GM18502 (cell line): ENCODE measurements around the gene FGF12.
A peak's percentile ranks its signal among the peaks of the same experiment; 100 is the strongest.

Experiments used
- ATAC-seq: cut with Tn5 transposase; IDR thresholded peaks from one replicate; pipeline ENCODE4 v1.9.1; 2021; ENCODE audit warnings: mild to moderate bottlenecking; ENCODE audit not compliant: unreplicated experiment, poor library complexity

Gene FGF12

GRCh38 chr3:192169332-192169915 lies 557.9 kb downstream of the FGF12 start:
- ATAC-seq: no peak

GRCh38 chr3:192168202-192168601 lies 559.1 kb downstream of the FGF12 start:
- ATAC-seq: no peak

GRCh38 chr3:192165552-192165951 lies 561.8 kb downstream of the FGF12 start:
- ATAC-seq: no peak

- no peak for ATAC-seq
Observed at GRCh38 chr3:192161661-192162060, 565.7 kb downstream of the FGF12 start.

GRCh38 chr3:192156382-192156781 lies 571.0 kb downstream of the FGF12 start:
- no peak for ATAC-seq

GRCh38 chr3:192155194-192155593 lies 572.1 kb downstream of the FGF12 start:
- ATAC-seq: no peak

- ATAC-seq: no peak
Observed at GRCh38 chr3:192133271-192133670, 594.1 kb downstream of the FGF12 start.

- ATAC-seq: peak; percentile 93
Observed at GRCh38 chr3:192130534-192131132, 596.7 kb downstream of the FGF12 start.

- no peak for ATAC-seq
Observed at GRCh38 chr3:192129586-192129985, 597.8 kb downstream of the FGF12 start.

GRCh38 chr3:192128922-192129321 lies 598.4 kb downstream of the FGF12 start:
- ATAC-seq: peak; percentile 62

GRCh38 chr3:192128060-192128459 lies 599.3 kb downstream of the FGF12 start:
- ATAC-seq: no peak

- peak; percentile 89 for ATAC-seq
Observed at GRCh38 chr3:192122832-192123594, 604.3 kb downstream of the FGF12 start.

GRCh38 chr3:192121923-192122322 lies 605.4 kb downstream of the FGF12 start:
- no peak for ATAC-seq

GRCh38 chr3:192108820-192109219 lies 618.5 kb downstream of the FGF12 start:
- ATAC-seq: no peak

- ATAC-seq: no peak
Observed at GRCh38 chr3:192106543-192106942, 620.8 kb downstream of the FGF12 start.

GRCh38 chr3:192092388-192093005 lies 634.8 kb downstream of the FGF12 start:
- peak; percentile 53 for ATAC-seq

- no peak for ATAC-seq
Observed at GRCh38 chr3:192091831-192092230, 635.5 kb downstream of the FGF12 start.

GRCh38 chr3:192090586-192090985 lies 636.8 kb downstream of the FGF12 start:
- peak; percentile 84 for ATAC-seq
